CD4-positive, alpha-beta T cell treated with Interleukin-15 for 4 hours (primary cell): Measurements from ENCODE around the gene XPOT.

Experiments
- DNase-seq: peaks from one replicate; pipeline ENCODE4 v3.0.0-alpha.2; 2020; ENCODE audit warnings: low spot score

XPOT gene

GRCh38 chr12:64427988-64428387 is 23.8 kb downstream of the XPOT start:
- no peak for DNase-seq

GRCh38 chr12:64428956-64429355 is 24.8 kb downstream of the XPOT start:
- no peak for DNase-seq

GRCh38 chr12:64430886-64431285 is 26.7 kb downstream of the XPOT start:
- no peak for DNase-seq

GRCh38 chr12:64431791-64432190 is 27.6 kb downstream of the XPOT start:
- DNase-seq, result no peak

GRCh38 chr12:64433915-64434314 is 29.7 kb downstream of the XPOT start:
- DNase-seq, result no peak

- DNase-seq, result no peak
Observed at GRCh38 chr12:64440100-64440499, 35.9 kb downstream of the XPOT start.

- DNase-seq, result no peak
Observed at GRCh38 chr12:64445490-64445889, 41.3 kb downstream of the XPOT start.

GRCh38 chr12:64446295-64446694 is 42.1 kb downstream of the XPOT start:
- DNase-seq, result no peak

GRCh38 chr12:64450057-64450640 is 46.0 kb downstream of the XPOT start:
- DNase-seq, result no peak

GRCh38 chr12:64450711-64451486 is 46.7 kb downstream of the XPOT start:
- no peak for DNase-seq

GRCh38 chr12:64451687-64452558 is 47.7 kb downstream of the XPOT start, which contains the start of gene TBK1:
Gene TBK1 (plus strand): TSS chr12:64452120. CDS start chr12:64455871, 3,751 bp downstream.
- DNase-seq, result peak; percentile 62

GRCh38 chr12:64452559-64453329 is 48.6 kb downstream of the XPOT start:
- no peak for DNase-seq

- no peak for DNase-seq
Observed at GRCh38 chr12:64455506-64455905, 51.3 kb downstream of the XPOT start.

- no peak for DNase-seq
Observed at GRCh38 chr12:64456119-64456518, 51.9 kb downstream of the XPOT start.

GRCh38 chr12:64457032-64457431 is 52.8 kb downstream of the XPOT start:
- peak; percentile 66 for DNase-seq

- no peak for DNase-seq
Observed at GRCh38 chr12:64457466-64457865, 53.3 kb downstream of the XPOT start.

- DNase-seq, result no peak
Observed at GRCh38 chr12:64457923-64458322, 53.7 kb downstream of the XPOT start.

- DNase-seq, result no peak
Observed at GRCh38 chr12:64459394-64459891, 55.3 kb downstream of the XPOT start.

GRCh38 chr12:64461634-64462414 is 57.6 kb downstream of the XPOT start:
- no peak for DNase-seq

- no peak for DNase-seq
Observed at GRCh38 chr12:64466178-64466577, 62.0 kb downstream of the XPOT start.

- DNase-seq, result no peak
Observed at GRCh38 chr12:64468966-64469365, 64.8 kb downstream of the XPOT start.
